Eye (tissue), 1 donor: Measurements from ENCODE around the gene POLR1E.
A peak's percentile ranks its signal among the peaks of the same experiment; 100 is the strongest.

Experiments
- DNase-seq: peaks from one replicate; pipeline ENCODE4 v3.0.0-alpha.2; 2015

POLR1E gene

GRCh38 chr9:37485389-37486255 lies at the start of gene POLR1E:
TSS of gene POLR1E (plus strand) at chr9:37485948. CDS start at chr9:37486048, 100 bp downstream.
- peak; percentile 95 for DNase-seq

GRCh38 chr9:37436540-37436939 lies 49.2 kb upstream of the POLR1E start:
- no peak for DNase-seq

GRCh38 chr9:37437010-37437409 lies 48.7 kb upstream of the POLR1E start:
- DNase-seq: no peak

- DNase-seq: no peak
These were observed 48.1 kb upstream of the POLR1E start for GRCh38 chr9:37437621-37438020.

GRCh38 chr9:37438359-37438758 lies 47.4 kb upstream of the POLR1E start:
- no peak for DNase-seq

GRCh38 chr9:37441776-37442370 lies 43.9 kb upstream of the POLR1E start:
- no peak for DNase-seq

GRCh38 chr9:37442556-37442955 lies 43.2 kb upstream of the POLR1E start:
- DNase-seq: no peak

- DNase-seq: no peak
These were observed 42.2 kb upstream of the POLR1E start for GRCh38 chr9:37443566-37443965.

- no peak for DNase-seq
These were observed 40.9 kb upstream of the POLR1E start for GRCh38 chr9:37444890-37445289.

- DNase-seq: no peak
These were observed 39.9 kb upstream of the POLR1E start for GRCh38 chr9:37445832-37446231.

GRCh38 chr9:37446401-37446800 lies 39.3 kb upstream of the POLR1E start:
- DNase-seq: no peak

GRCh38 chr9:37447111-37447510 lies 38.6 kb upstream of the POLR1E start:
- DNase-seq: no peak

- peak; percentile 69 for DNase-seq
These were observed 35.7 kb upstream of the POLR1E start for GRCh38 chr9:37449862-37450632.

- DNase-seq: no peak
These were observed 34.1 kb upstream of the POLR1E start for GRCh38 chr9:37451628-37452027.

- no peak for DNase-seq
These were observed 33.1 kb upstream of the POLR1E start for GRCh38 chr9:37452611-37453010.

GRCh38 chr9:37453827-37454226 lies 31.9 kb upstream of the POLR1E start:
- no peak for DNase-seq

GRCh38 chr9:37454238-37454637 lies 31.5 kb upstream of the POLR1E start:
- no peak for DNase-seq

- DNase-seq: no peak
These were observed 29.7 kb upstream of the POLR1E start for GRCh38 chr9:37455884-37456647.

- no peak for DNase-seq
These were observed 28.9 kb upstream of the POLR1E start for GRCh38 chr9:37456817-37457216.

GRCh38 chr9:37464006-37464405 lies 21.7 kb upstream of the POLR1E start:
- no peak for DNase-seq

- DNase-seq: no peak
These were observed 21.1 kb upstream of the POLR1E start for GRCh38 chr9:37464426-37465248.
